HL-60 (cell line): ENCODE measurements around the gene EFNA5.

Experiments
- DNase-seq, 2 experiments: peaks; one replicate each; pipeline ENCODE4 v3.0.0-alpha.2; 2010 to 2020; ENCODE audit warnings: low read depth in 1 of 2, low spot score in 1 of 2
- H3K27ac ChIP-seq: fragments of 250-450 bp; sonication (Bioruptor Pico); replicated peaks from 2 replicates; pipeline ENCODE4 v1.5.1; 2020; ENCODE audit warnings: mild to moderate bottlenecking, moderate library complexity
- H3K27me3 ChIP-seq: fragments of 250-450 bp; sonication (Bioruptor Pico); 2 replicates; pipeline ENCODE4 v1.5.1; 2021; ENCODE audit warnings: mild to moderate bottlenecking, moderate library complexity; ENCODE audit not compliant: insufficient read depth, poor library complexity, severe bottlenecking
- H3K4me3 ChIP-seq: replicated peaks from 2 replicates; pipeline ENCODE4 v1.5.1; 2011; ENCODE audit warnings: mild to moderate bottlenecking, control low read depth, low read length; ENCODE audit not compliant: insufficient read depth
- CTCF ChIP-seq: IDR thresholded peaks from one replicate; pipeline ENCODE4 v1.5.1; 2011; ENCODE audit warnings: low read length, control low read depth, inconsistent platforms; ENCODE audit not compliant: insufficient read depth
- GABPA ChIP-seq: IDR thresholded peaks from 2 replicates; pipeline ENCODE4 v1.6.1; 2012; ENCODE audit warnings: low read depth
- POLR2AphosphoS5 ChIP-seq: IDR thresholded peaks from 2 replicates; pipeline ENCODE4 v1.6.1; 2012; ENCODE audit warnings: low read depth
- SPI1 ChIP-seq: IDR thresholded peaks from 2 replicates; pipeline ENCODE4 v1.6.1; 2012; ENCODE audit warnings: low read depth, mild to moderate bottlenecking, borderline replicate concordance
- TF ChIP-seq, protein P1 (sequence below): IDR thresholded peaks from 2 replicates; pipeline ENCODE4 v1.6.1; 2012; ENCODE audit warnings: low read depth; ENCODE audit not compliant: insufficient replicate concordance

EFNA5 gene

DNA sequence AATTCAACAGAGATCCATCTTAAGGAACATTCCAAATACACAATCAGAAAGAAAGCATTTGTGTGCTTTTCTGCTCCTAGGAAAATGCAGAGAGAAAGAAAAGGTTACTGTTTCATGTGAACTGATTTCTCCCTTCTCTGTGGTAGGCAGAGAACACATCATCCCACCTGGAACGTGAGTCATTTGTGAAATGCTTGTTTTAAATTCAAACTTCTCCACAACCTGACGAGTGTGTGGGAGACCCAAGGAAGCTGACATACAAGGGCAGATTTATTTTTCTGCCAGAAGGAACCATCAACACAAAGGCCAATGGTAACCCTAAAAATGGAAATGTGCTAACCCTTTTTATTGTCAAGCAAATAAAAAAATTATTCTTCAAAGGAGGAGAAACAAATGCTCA lies 156.4 kb downstream of the EFNA5 start:
- H3K27me3 ChIP-seq = no peaks in the 10 kb centered on the region
- TF ChIP-seq SPI1 = no peak
- TF ChIP-seq POLR2AphosphoS5 = no peak
- TF ChIP-seq, protein P1, sequence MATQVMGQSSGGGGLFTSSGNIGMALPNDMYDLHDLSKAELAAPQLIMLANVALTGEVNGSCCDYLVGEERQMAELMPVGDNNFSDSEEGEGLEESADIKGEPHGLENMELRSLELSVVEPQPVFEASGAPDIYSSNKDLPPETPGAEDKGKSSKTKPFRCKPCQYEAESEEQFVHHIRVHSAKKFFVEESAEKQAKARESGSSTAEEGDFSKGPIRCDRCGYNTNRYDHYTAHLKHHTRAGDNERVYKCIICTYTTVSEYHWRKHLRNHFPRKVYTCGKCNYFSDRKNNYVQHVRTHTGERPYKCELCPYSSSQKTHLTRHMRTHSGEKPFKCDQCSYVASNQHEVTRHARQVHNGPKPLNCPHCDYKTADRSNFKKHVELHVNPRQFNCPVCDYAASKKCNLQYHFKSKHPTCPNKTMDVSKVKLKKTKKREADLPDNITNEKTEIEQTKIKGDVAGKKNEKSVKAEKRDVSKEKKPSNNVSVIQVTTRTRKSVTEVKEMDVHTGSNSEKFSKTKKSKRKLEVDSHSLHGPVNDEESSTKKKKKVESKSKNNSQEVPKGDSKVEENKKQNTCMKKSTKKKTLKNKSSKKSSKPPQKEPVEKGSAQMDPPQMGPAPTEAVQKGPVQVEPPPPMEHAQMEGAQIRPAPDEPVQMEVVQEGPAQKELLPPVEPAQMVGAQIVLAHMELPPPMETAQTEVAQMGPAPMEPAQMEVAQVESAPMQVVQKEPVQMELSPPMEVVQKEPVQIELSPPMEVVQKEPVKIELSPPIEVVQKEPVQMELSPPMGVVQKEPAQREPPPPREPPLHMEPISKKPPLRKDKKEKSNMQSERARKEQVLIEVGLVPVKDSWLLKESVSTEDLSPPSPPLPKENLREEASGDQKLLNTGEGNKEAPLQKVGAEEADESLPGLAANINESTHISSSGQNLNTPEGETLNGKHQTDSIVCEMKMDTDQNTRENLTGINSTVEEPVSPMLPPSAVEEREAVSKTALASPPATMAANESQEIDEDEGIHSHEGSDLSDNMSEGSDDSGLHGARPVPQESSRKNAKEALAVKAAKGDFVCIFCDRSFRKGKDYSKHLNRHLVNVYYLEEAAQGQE = no peak
- no peak for TF ChIP-seq GABPA
- TF ChIP-seq CTCF = no peak
- no peak overlapping the region for H3K27ac ChIP-seq
- no peak overlapping the region for H3K4me3 ChIP-seq
- no peak for DNase-seq

DNA sequence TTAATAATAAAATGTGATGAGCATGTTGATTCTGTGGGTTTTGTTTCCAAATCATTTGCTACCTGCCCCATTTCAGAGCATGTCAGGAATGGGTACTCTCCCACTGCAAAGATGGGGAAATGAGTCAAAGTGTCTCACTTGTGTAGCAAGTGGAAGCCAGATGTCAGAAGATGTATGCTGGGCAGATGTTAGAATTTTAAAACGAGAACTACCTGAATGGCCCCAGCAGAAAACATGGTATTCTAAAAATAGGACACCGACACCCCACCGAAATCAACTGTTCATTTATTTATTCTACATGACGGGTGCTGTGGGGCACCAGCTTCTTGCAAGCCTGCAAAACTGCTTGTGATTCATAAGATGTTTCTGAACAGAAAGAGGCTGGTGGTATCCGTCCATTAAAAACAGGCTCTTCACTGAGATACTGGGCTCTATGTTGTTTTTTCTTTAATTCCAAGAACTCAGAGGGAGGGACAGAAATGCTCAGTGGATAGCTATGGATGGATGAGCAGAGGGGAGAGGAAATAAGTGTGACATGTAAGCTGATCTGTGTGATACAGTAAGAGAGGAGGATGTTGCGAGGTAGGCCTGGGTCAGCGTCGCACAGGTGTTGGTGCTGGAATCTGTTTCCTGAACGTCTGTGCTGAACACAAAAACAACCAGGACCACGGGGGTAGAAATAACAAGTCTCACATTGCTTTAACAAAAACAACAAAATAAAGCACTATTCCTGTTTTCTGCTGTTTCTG lies 157.2 kb downstream of the EFNA5 start:
- no peak overlapping the region for H3K4me3 ChIP-seq
- no peaks in the 10 kb centered on the region for H3K27me3 ChIP-seq
- DNase-seq = no peak
- TF ChIP-seq, protein P1 = no peak
- no peak for TF ChIP-seq GABPA
- TF ChIP-seq CTCF = no peak
- no peak overlapping the region for H3K27ac ChIP-seq

DNA sequence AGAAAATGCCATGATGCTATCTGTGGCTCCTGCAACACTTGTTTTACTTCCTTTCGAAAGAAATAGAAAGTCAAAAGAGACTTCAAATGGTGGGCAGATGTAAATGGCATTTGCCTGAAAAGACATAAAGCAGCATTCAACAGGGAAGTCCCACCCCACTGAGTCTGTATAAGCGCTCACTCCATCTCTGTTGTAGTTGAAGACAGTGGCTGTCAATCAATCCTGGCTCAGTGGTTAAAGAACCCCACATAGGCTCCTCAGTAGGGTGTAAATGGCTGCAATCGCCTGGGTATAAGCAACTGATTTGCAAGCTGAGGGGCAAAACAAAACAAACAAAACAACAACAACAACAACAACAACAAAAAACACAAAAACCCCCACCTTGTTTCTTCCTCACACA lies 158.7 kb downstream of the EFNA5 start:
- Histone ChIP-seq H3K4me3 (no peak overlapping the region), H3K27ac (no peak overlapping the region), H3K27me3 (no peaks in the 10 kb centered on the region)
- TF ChIP-seq, protein P1 = no peak
- no peak for TF ChIP-seq CTCF
- no peak for TF ChIP-seq POLR2AphosphoS5
- no peak for TF ChIP-seq GABPA
- no peak for TF ChIP-seq SPI1
- DNase-seq = no peak
